Stimulated activated naive CD8-positive, alpha-beta T cell treated with anti-CD3 and anti-CD28 coated beads, Interleukin-15, Interleukin-2, amounts not matched to agents 100 ng/mL and 50 ng/mL, for 24 hours (primary cell): ENCODE data around the gene CCDC93.

Experiments used
- H3K27ac Mint-ChIP-seq: one replicate; pipeline ENCODE4 v1.8.0; 2021; ENCODE audit warnings: mild to moderate bottlenecking, mixed read lengths
- H3K27me3 Mint-ChIP-seq: one replicate; pipeline ENCODE4 v1.8.0; 2021; ENCODE audit warnings: mixed read lengths
- H3K36me3 Mint-ChIP-seq: one replicate; pipeline ENCODE4 v1.8.0; 2021; ENCODE audit warnings: low read depth, mixed read lengths
- H3K4me1 Mint-ChIP-seq: one replicate; pipeline ENCODE4 v1.8.0; 2021; ENCODE audit warnings: low read depth, mixed read lengths
- H3K4me3 Mint-ChIP-seq: one replicate; pipeline ENCODE4 v1.8.0; 2021; ENCODE audit warnings: mild to moderate bottlenecking, mixed read lengths
- H3K9me3 Mint-ChIP-seq: one replicate; pipeline ENCODE4 v1.8.0; 2021; ENCODE audit warnings: mixed read lengths

The CCDC93 gene

DNA sequence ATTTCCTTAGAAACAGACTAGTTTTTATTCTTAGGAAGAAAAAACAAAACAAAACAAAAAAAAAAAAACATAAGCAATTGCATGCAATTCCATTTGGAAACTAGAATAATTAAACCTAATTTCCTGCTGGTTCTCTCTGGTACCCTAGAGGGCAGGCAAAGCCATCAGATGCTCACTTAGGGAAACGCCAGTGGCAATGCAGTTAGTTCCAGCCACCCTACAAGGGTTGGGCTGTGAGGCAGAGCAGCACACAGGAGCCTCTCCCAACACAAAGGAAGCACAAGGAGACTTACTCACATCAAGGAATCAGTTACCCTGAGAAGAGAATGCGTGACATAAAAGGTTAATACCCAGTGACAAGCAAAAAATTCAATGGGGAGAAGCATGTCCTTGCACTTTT is 28.8 kb downstream of the CCDC93 start:
- Mint-ChIP-seq H3K9me3 (no peaks in the 10 kb centered on the region), H3K36me3 (peaks cover 65% of the 10 kb centered on the region), H3K27ac (no peak overlapping the region), H3K4me3 (no peak overlapping the region), H3K27me3 (no peaks in the 10 kb centered on the region), H3K4me1 (peaks cover 16% of the 10 kb centered on the region)

GRCh38 chr2:117984208-117984607 is 29.7 kb downstream of the CCDC93 start:
- Mint-ChIP-seq H3K27ac (no peak overlapping the region), H3K4me1 (peaks cover 10% of the 10 kb centered on the region), H3K4me3 (no peak overlapping the region), H3K27me3 (no peaks in the 10 kb centered on the region), H3K36me3 (peaks cover 60% of the 10 kb centered on the region), H3K9me3 (no peaks in the 10 kb centered on the region)

GRCh38 chr2:117983040-117983439 is 30.8 kb downstream of the CCDC93 start:
- Mint-ChIP-seq H3K36me3 (peaks cover 67% of the 10 kb centered on the region), H3K27me3 (no peaks in the 10 kb centered on the region), H3K4me1 (peaks cover 9% of the 10 kb centered on the region), H3K9me3 (no peaks in the 10 kb centered on the region), H3K4me3 (no peak overlapping the region), H3K27ac (no peak overlapping the region)

GRCh38 chr2:117982376-117983033 is 31.4 kb downstream of the CCDC93 start:
- peaks cover 72% of the 10 kb centered on the region for H3K36me3 Mint-ChIP-seq
- no peak overlapping the region for H3K4me3 Mint-ChIP-seq
- H3K4me1 Mint-ChIP-seq: peaks cover 9% of the 10 kb centered on the region
- H3K27me3 Mint-ChIP-seq: no peaks in the 10 kb centered on the region
- H3K27ac Mint-ChIP-seq: no peak overlapping the region
- no peaks in the 10 kb centered on the region for H3K9me3 Mint-ChIP-seq

GRCh38 chr2:117981810-117982209 is 32.1 kb downstream of the CCDC93 start:
- peaks cover 9% of the 10 kb centered on the region for H3K4me1 Mint-ChIP-seq
- H3K27me3 Mint-ChIP-seq: no peaks in the 10 kb centered on the region
- no peak overlapping the region for H3K27ac Mint-ChIP-seq
- H3K4me3 Mint-ChIP-seq: no peak overlapping the region
- peaks cover 75% of the 10 kb centered on the region for H3K36me3 Mint-ChIP-seq
- no peaks in the 10 kb centered on the region for H3K9me3 Mint-ChIP-seq

DNA sequence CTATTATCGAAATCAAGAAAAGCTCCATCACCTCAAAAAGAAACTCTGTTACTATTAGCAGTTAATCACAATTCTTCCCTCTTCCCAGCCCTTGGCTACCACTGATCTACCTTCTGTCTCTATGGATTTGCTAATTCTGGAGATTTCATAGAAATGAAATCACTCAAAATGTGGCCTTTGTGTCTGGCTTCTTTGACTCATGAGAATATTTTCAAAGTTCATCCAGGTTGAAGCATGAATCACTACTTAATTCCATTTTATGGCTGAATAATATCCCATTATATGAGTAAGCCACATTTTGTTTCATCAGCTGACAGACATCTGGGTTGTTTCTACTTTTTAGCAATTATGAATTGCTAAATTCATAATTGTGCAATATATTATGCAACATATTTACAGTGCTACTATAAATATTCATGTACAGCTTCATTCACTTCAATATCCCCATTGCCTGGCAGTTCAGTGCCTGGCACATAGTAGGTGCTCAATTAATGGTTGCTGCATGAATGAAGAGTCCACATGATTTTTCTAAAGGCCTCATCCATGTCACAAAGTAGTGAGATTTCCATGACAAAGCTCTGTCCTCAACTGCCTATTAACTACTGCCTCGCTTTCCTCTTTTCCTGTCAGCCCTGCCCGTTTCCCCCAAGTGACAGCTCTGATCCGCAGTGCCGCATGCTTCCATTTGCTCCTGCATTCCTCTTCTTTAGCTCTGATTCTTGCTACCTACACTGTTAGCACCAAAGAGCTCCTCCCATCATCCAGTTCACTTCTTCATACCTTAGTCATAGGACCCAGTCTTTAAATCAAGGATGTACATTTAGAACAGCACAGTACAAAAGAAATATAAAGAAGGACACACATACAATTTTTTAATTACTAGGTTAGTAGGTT is 32.8 kb downstream of the CCDC93 start:
- peaks cover 9% of the 10 kb centered on the region for H3K4me1 Mint-ChIP-seq
- peaks cover 76% of the 10 kb centered on the region for H3K36me3 Mint-ChIP-seq
- no peak overlapping the region for H3K27ac Mint-ChIP-seq
- H3K27me3 Mint-ChIP-seq: no peaks in the 10 kb centered on the region
- no peaks in the 10 kb centered on the region for H3K9me3 Mint-ChIP-seq
- no peak overlapping the region for H3K4me3 Mint-ChIP-seq

DNA sequence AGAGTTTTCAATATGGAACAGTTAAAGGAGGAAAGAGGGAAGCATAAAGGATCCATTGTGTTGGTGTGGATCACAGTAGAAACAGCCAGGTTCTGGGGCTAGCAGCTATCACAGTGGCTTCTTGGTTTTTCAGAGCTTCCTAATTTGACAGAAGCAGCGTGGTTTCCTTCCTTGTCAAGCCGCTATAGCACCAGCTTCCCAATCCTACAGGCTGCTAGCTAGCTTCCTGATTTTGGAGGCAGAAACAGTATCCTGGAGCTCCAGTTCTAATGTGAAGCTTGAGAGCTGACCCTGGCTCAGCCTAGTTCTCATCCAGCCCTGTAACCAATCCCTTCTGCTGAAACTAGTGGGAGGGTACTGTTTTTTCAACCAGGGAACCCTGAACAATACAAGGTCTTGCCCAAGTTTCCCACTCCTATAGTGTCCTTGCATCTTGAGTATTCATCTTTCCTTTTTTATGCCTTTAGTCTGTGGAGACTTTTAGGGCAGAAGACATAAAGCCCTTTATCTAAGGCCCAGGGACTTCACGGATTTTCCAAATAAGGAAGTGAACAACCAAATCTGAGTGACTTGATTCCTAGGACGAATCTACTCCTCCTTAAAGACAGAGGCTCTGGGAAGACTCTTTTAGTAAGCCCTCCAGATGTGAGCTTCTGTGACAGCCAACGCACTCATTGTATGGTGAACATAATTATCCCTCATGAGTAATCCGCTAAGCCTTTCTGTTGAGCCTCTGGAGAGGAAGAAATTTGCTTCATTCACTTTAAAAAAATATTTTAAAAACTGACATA is 33.8 kb downstream of the CCDC93 start:
- H3K4me1 Mint-ChIP-seq: peaks cover 9% of the 10 kb centered on the region

GRCh38 chr2:117977696-117978095 is 36.2 kb downstream of the CCDC93 start:
- Mint-ChIP-seq H3K4me1 (peaks cover 9% of the 10 kb centered on the region), H3K9me3 (no peaks in the 10 kb centered on the region), H3K36me3 (peaks cover 83% of the 10 kb centered on the region), H3K27me3 (no peaks in the 10 kb centered on the region), H3K27ac (no peak overlapping the region), H3K4me3 (no peak overlapping the region)

More for the DNA sequence above, 33.8 kb downstream of the CCDC93 start:
- Mint-ChIP-seq H3K36me3 (peaks cover 84% of the 10 kb centered on the region), H3K27ac (no peak overlapping the region), H3K9me3 (no peaks in the 10 kb centered on the region), H3K27me3 (no peaks in the 10 kb centered on the region), H3K4me3 (no peak overlapping the region)

DNA sequence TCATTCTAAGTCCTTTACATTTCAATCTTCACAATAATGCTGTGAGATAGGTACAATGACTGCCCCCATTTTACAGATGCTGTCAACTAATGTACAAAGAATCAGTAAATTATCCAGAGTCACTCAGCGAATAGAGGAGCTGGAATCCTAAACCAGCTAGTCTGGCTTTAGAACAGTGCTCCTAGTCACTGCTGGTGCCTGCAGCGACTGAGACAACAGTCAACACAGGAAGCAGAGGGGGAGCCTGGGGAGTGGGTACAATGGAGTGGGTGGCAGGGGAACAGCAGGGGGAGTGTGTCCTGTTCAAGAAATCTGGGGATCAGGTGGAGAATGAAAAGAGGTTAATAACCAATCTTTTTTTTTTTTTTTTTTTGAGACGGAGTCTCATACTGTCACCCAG is 37.3 kb downstream of the CCDC93 start:
- Mint-ChIP-seq H3K4me3 (no peak overlapping the region), H3K36me3 (peaks cover 81% of the 10 kb centered on the region), H3K9me3 (no peaks in the 10 kb centered on the region), H3K27me3 (no peaks in the 10 kb centered on the region), H3K27ac (no peak overlapping the region), H3K4me1 (peaks cover 9% of the 10 kb centered on the region)

DNA sequence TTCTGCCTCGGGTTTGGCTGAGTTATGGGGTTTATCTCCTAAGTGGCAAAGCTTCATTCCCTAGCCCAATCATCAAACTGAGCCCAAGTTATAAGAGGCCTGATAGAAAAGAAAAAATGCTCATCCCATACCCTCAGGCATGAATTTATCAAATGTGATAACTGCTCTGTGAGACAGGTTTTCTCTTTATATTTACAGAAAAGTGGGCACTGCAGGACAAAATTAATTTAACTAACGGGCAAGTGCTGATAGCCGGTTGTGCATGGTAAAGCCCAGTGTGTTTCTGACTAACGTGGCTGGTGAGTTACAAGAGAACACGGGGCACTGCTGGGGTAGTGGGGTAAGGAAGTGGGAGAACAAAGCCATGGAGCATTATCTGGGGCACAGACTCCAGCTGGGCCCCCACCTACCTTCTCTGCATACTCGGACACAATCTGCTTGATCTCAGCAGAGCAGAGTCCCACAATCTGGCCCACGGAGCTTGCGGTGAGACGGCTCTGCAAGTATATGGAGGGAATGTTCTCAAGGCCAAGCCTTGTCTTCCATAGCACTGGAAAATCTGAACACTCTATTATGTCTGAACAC is 40.3 kb downstream of the CCDC93 start:
- no peaks in the 10 kb centered on the region for H3K27me3 Mint-ChIP-seq
- H3K27ac Mint-ChIP-seq: no peak overlapping the region
- H3K4me3 Mint-ChIP-seq: no peak overlapping the region
- H3K9me3 Mint-ChIP-seq: no peaks in the 10 kb centered on the region
- no peaks in the 10 kb centered on the region for H3K4me1 Mint-ChIP-seq
- H3K36me3 Mint-ChIP-seq: peaks cover 86% of the 10 kb centered on the region

DNA sequence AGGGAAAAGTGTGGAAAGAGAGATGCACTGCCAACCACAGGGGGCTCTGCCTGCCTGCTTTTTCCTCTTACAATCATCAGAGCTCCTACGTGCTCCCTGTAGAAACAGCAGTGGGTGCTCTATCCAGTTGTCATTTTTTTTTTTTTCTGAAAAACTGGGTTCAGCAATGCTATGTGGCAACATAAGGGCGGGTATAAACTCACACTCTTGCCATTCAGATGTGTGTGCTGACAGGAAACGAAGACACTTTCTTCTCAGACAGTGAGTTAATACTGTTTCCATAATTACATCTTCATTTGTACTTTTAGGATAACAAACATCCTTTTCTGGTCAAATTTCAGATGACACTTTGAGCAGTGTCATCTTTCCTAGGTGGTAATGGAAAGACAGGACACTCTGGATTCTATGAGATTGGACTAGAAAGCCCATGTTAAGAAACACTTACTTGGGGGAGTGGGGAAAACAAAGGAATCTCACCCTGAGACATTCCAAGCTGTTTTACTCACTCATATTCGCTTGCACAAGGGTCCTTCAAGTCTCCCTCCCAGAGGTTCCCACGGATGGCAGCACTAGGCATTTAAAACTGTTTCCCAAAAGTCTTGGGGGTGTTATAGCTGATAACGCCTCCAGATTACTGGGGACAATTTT is 41.3 kb downstream of the CCDC93 start:
- Mint-ChIP-seq H3K4me1 (no peaks in the 10 kb centered on the region), H3K36me3 (peaks cover 83% of the 10 kb centered on the region), H3K27ac (no peak overlapping the region)

GRCh38 chr2:117968722-117969121 is 45.1 kb downstream of the CCDC93 start:
- H3K4me1 Mint-ChIP-seq: no peaks in the 10 kb centered on the region
- no peak overlapping the region for H3K27ac Mint-ChIP-seq
- no peaks in the 10 kb centered on the region for H3K27me3 Mint-ChIP-seq
- H3K9me3 Mint-ChIP-seq: no peaks in the 10 kb centered on the region
- peaks cover 74% of the 10 kb centered on the region for H3K36me3 Mint-ChIP-seq
- H3K4me3 Mint-ChIP-seq: no peak overlapping the region

More for the DNA sequence above, 41.3 kb downstream of the CCDC93 start:
- H3K9me3 Mint-ChIP-seq: no peaks in the 10 kb centered on the region
- H3K27me3 Mint-ChIP-seq: no peaks in the 10 kb centered on the region
- H3K4me3 Mint-ChIP-seq: no peak overlapping the region

GRCh38 chr2:117967977-117968718 is 45.7 kb downstream of the CCDC93 start:
- Mint-ChIP-seq H3K4me1 (no peaks in the 10 kb centered on the region), H3K4me3 (no peak overlapping the region), H3K9me3 (no peaks in the 10 kb centered on the region), H3K36me3 (peaks cover 72% of the 10 kb centered on the region), H3K27ac (no peak overlapping the region), H3K27me3 (no peaks in the 10 kb centered on the region)

GRCh38 chr2:117963446-117963845 is 50.4 kb downstream of the CCDC93 start:
- H3K36me3 Mint-ChIP-seq: peaks cover 73% of the 10 kb centered on the region
- no peak overlapping the region for H3K27ac Mint-ChIP-seq
- no peaks in the 10 kb centered on the region for H3K9me3 Mint-ChIP-seq
- H3K4me1 Mint-ChIP-seq: no peaks in the 10 kb centered on the region
- H3K27me3 Mint-ChIP-seq: no peaks in the 10 kb centered on the region
- no peak overlapping the region for H3K4me3 Mint-ChIP-seq
